GM06990 (cell line): ENCODE data around the gene NCCRP1.

ENCODE experiments used
- DNase-seq: peaks from one replicate; pipeline ENCODE4 v3.0.0-alpha.2; 2011; ENCODE audit not compliant: insufficient read length; ENCODE audit errors: extremely low read depth
- H3K27me3 ChIP-seq: replicated peaks from 2 replicates; pipeline ENCODE4 v1.6.0; 2011; ENCODE audit warnings: low read length; ENCODE audit not compliant: control insufficient read depth, insufficient read depth
- H3K36me3 ChIP-seq: 2 replicates; pipeline ENCODE4 v1.5.1; 2011; ENCODE audit warnings: low read length; ENCODE audit not compliant: control insufficient read depth, insufficient read depth
- H3K4me3 ChIP-seq: replicated peaks from 2 replicates; pipeline ENCODE4 v1.5.1; 2011; ENCODE audit warnings: low read depth, mild to moderate bottlenecking, control low read depth, low read length
- CTCF ChIP-seq: IDR thresholded peaks from 2 replicates; pipeline ENCODE4 v1.5.1; 2011; ENCODE audit warnings: low read length, control low read depth, mild to moderate bottlenecking, inconsistent platforms; ENCODE audit not compliant: insufficient read depth, poor library complexity, severe bottlenecking

NCCRP1 gene

GRCh38 chr19:39206122-39206521, 9.4 kb downstream of the NCCRP1 start:
- H3K27me3 ChIP-seq, result no peaks in the 10 kb centered on the region
- H3K36me3 ChIP-seq, result no peaks in the 10 kb centered on the region
- DNase-seq, result no peak
- H3K4me3 ChIP-seq, result no peak overlapping the region
- TF ChIP-seq CTCF, result no peak

- no peak for TF ChIP-seq CTCF
- no peak for DNase-seq
- no peaks in the 10 kb centered on the region for H3K27me3 ChIP-seq
- no peaks in the 10 kb centered on the region for H3K36me3 ChIP-seq
- H3K4me3 ChIP-seq, result no peak overlapping the region
Observed at GRCh38 chr19:39207293-39207836, 10.6 kb downstream of the NCCRP1 start.

GRCh38 chr19:39208175-39208795, 11.5 kb downstream of the NCCRP1 start:
- Histone ChIP-seq H3K4me3 (no peak overlapping the region), H3K36me3 (no peaks in the 10 kb centered on the region), H3K27me3 (no peaks in the 10 kb centered on the region)
- no peak for DNase-seq
- no peak for TF ChIP-seq CTCF

- TF ChIP-seq CTCF, result no peak
- no peak for DNase-seq
- Histone ChIP-seq H3K27me3 (no peaks in the 10 kb centered on the region), H3K4me3 (no peak overlapping the region), H3K36me3 (no peaks in the 10 kb centered on the region)
Observed at GRCh38 chr19:39209196-39209595, 12.4 kb downstream of the NCCRP1 start.

- DNase-seq, result no peak
- no peak for TF ChIP-seq CTCF
- H3K36me3 ChIP-seq, result no peaks in the 10 kb centered on the region
- no peak overlapping the region for H3K4me3 ChIP-seq
- no peaks in the 10 kb centered on the region for H3K27me3 ChIP-seq
Observed at GRCh38 chr19:39211731-39212374, 15.1 kb downstream of the NCCRP1 start.
